GM23338 (cell line): Measurements from ENCODE around the gene NUP214.

Source experiments
- CREB1 ChIP-seq: fragments of 250-450 bp; sonication (Bioruptor Pico); IDR thresholded peaks from 2 replicates; pipeline ENCODE4 v1.5.0; 2020; ENCODE audit warnings: low read depth, mild to moderate bottlenecking, moderate library complexity
- CTCF ChIP-seq, 2 experiments: fragments of 200-600 bp in 1 of 2; sonication (generic) in 1 of 2; conservative IDR thresholded peaks; 2 replicates each; pipeline versions ENCODE4 v1.5.1 to v1.6.1; 2016 to 2017; ENCODE audit warnings: antibody characterized with exemption in 2 of 2, low read depth in 2 of 2, mild to moderate bottlenecking in 2 of 2, moderate library complexity in 1 of 2
- ETS1 ChIP-seq: IDR thresholded peaks from 2 replicates; pipeline ENCODE4 v1.6.1; 2016; ENCODE audit warnings: antibody characterized with exemption
- EZH2 ChIP-seq: fragments of 200-600 bp; sonication (generic); IDR thresholded peaks from one replicate; pipeline ENCODE4 v1.8.0; 2017; ENCODE audit warnings: antibody characterized with exemption, mild to moderate bottlenecking, low read depth; ENCODE audit not compliant: unreplicated experiment
- JUNB ChIP-seq: IDR thresholded peaks from one replicate; pipeline ENCODE4 v1.6.1; 2016; ENCODE audit warnings: antibody characterized with exemption; ENCODE audit not compliant: unreplicated experiment
- NANOG ChIP-seq: IDR thresholded peaks from 2 replicates; pipeline ENCODE4 v1.6.1; 2016; ENCODE audit warnings: antibody characterized with exemption, borderline replicate concordance
- POLR2AphosphoS5 ChIP-seq: IDR thresholded peaks from 2 replicates; pipeline ENCODE4 v1.6.1; 2016; ENCODE audit warnings: antibody characterized with exemption, low read depth
- REST ChIP-seq: IDR thresholded peaks from one replicate; pipeline ENCODE4 v1.6.1; 2018; ENCODE audit warnings: antibody characterized with exemption; ENCODE audit not compliant: unreplicated experiment

- no peak for TF ChIP-seq CTCF (conservative IDR thresholded peaks at IDR 0.05; ENCODE audit: low read depth in 2 of 2)
- no peak for TF ChIP-seq CREB1 (CRISPR knock-in tag)
- TF ChIP-seq REST: no peak
- no peak for TF ChIP-seq POLR2AphosphoS5
- no peak for TF ChIP-seq EZH2
- TF ChIP-seq NANOG: no peak
- no peak for TF ChIP-seq ETS1
- no peak for TF ChIP-seq JUNB
Observed at GRCh38 chr9:131094015-131094414, 31.4 kb upstream of the NUP214 start.
